Neural cell (in vitro differentiated cells): ENCODE data around the gene GHRL.

ENCODE experiments used
- EP300 ChIP-seq: fragments of 450-650 bp; conservative IDR thresholded peaks from 2 replicates; pipeline ENCODE4 v1.6.1; 2014; ENCODE audit warnings: antibody characterized with exemption, mild to moderate bottlenecking, moderate library complexity; ENCODE audit not compliant: poor library complexity, severe bottlenecking
- EZH2 ChIP-seq: fragments of 200-600, 300-800 bp; shearing (Covaris generic), sonication (generic); IDR thresholded peaks from 2 replicates; pipeline ENCODE4 v1.6.1; 2014; ENCODE audit warnings: antibody characterized with exemption, low read length, borderline replicate concordance, mild to moderate bottlenecking; ENCODE audit not compliant: insufficient read depth, poor library complexity, severe bottlenecking
- POLR2AphosphoS5 ChIP-seq: IDR thresholded peaks from 2 replicates; pipeline ENCODE4 v1.6.1; 2012
- TAF1 ChIP-seq: IDR thresholded peaks from 2 replicates; pipeline ENCODE4 v1.6.1; 2012; ENCODE audit warnings: low read depth
- TF ChIP-seq, protein P1 (sequence below): fragments of 450-650 bp; IDR thresholded peaks from 2 replicates; pipeline ENCODE4 v1.5.1; 2014; ENCODE audit warnings: antibody characterized with exemption, mild to moderate bottlenecking, moderate library complexity; ENCODE audit not compliant: poor library complexity, severe bottlenecking
- TF ChIP-seq, protein P2 (sequence below): IDR thresholded peaks from 2 replicates; pipeline ENCODE4 v1.6.1; 2012; ENCODE audit warnings: borderline replicate concordance

DNA sequence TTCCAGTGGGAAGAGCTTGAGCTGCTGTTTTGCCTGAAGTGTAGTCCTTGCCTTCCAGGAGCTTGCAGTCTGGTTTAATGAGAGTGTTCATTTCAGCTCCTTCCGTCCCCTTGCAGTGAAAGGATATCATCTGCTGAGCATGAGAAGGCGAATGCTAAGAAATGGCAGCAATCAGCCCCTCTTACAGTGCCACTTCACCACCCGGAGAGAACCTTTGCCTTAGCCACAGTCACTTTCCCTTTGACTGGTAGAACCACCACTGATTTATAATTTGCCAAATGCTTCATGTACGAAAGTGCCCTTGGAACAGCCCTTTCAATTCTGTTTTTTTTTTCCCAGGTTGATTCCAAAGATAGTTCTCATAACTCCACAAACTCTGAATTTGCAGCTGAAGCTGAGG is 32.9 kb downstream of the GHRL start:
- TF ChIP-seq, protein P1, sequence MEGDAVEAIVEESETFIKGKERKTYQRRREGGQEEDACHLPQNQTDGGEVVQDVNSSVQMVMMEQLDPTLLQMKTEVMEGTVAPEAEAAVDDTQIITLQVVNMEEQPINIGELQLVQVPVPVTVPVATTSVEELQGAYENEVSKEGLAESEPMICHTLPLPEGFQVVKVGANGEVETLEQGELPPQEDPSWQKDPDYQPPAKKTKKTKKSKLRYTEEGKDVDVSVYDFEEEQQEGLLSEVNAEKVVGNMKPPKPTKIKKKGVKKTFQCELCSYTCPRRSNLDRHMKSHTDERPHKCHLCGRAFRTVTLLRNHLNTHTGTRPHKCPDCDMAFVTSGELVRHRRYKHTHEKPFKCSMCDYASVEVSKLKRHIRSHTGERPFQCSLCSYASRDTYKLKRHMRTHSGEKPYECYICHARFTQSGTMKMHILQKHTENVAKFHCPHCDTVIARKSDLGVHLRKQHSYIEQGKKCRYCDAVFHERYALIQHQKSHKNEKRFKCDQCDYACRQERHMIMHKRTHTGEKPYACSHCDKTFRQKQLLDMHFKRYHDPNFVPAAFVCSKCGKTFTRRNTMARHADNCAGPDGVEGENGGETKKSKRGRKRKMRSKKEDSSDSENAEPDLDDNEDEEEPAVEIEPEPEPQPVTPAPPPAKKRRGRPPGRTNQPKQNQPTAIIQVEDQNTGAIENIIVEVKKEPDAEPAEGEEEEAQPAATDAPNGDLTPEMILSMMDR, result no peak
- TF ChIP-seq EZH2 (no peak), POLR2AphosphoS5 (no peak), EP300 (no peak), TAF1 (no peak)
- TF ChIP-seq, protein P2, sequence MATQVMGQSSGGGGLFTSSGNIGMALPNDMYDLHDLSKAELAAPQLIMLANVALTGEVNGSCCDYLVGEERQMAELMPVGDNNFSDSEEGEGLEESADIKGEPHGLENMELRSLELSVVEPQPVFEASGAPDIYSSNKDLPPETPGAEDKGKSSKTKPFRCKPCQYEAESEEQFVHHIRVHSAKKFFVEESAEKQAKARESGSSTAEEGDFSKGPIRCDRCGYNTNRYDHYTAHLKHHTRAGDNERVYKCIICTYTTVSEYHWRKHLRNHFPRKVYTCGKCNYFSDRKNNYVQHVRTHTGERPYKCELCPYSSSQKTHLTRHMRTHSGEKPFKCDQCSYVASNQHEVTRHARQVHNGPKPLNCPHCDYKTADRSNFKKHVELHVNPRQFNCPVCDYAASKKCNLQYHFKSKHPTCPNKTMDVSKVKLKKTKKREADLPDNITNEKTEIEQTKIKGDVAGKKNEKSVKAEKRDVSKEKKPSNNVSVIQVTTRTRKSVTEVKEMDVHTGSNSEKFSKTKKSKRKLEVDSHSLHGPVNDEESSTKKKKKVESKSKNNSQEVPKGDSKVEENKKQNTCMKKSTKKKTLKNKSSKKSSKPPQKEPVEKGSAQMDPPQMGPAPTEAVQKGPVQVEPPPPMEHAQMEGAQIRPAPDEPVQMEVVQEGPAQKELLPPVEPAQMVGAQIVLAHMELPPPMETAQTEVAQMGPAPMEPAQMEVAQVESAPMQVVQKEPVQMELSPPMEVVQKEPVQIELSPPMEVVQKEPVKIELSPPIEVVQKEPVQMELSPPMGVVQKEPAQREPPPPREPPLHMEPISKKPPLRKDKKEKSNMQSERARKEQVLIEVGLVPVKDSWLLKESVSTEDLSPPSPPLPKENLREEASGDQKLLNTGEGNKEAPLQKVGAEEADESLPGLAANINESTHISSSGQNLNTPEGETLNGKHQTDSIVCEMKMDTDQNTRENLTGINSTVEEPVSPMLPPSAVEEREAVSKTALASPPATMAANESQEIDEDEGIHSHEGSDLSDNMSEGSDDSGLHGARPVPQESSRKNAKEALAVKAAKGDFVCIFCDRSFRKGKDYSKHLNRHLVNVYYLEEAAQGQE, result no peak
